Gastrocnemius medialis (tissue), 4 donors: ENCODE measurements around the gene TMPRSS13.

Experiments used
- POLR2A ChIP-seq, 2 donors: fragments of 450-650 bp; IDR thresholded peaks; one replicate each; pipeline ENCODE4 v1.6.1; 2017; ENCODE audit warnings: antibody characterized with exemption in 2 of 2, mild to moderate bottlenecking in 2 of 2, moderate library complexity in 2 of 2
- TF ChIP-seq, protein P1 (sequence below), 5 experiments: fragments of 450-650 bp in 3 of 5; fragments of 200-600 bp in 2 of 5; sonication (generic) in 2 of 5; IDR thresholded peaks in 4 of 5; conservative IDR thresholded peaks in 1 of 5; 1 replicate in 4 of 5; 2 replicates in 1 of 5; pipeline ENCODE4 v1.5.1; 2016 to 2019; ENCODE audit warnings: antibody characterized with exemption in 5 of 5, mild to moderate bottlenecking in 3 of 5, moderate library complexity in 3 of 5

DNA sequence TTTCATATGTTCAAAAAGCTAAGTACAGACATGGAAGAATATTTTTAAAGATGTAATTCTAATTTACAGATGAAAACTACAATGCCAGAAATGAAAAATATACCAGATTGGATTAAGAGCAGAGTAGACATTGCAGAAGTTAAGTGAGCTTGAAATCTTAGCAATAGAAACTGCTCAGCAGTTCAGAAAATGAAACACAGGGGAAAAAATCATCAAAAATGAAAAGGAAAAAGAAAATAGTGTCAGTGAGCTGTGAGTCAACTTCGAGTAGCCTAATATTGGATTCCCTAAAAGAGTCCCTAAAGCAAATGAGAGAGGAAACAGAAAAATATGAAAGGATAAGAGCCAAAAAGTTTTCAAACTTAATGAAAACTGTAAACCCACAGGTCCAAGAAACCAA, 31.2 kb upstream of the TMPRSS13 start:
- TF ChIP-seq, protein P1, sequence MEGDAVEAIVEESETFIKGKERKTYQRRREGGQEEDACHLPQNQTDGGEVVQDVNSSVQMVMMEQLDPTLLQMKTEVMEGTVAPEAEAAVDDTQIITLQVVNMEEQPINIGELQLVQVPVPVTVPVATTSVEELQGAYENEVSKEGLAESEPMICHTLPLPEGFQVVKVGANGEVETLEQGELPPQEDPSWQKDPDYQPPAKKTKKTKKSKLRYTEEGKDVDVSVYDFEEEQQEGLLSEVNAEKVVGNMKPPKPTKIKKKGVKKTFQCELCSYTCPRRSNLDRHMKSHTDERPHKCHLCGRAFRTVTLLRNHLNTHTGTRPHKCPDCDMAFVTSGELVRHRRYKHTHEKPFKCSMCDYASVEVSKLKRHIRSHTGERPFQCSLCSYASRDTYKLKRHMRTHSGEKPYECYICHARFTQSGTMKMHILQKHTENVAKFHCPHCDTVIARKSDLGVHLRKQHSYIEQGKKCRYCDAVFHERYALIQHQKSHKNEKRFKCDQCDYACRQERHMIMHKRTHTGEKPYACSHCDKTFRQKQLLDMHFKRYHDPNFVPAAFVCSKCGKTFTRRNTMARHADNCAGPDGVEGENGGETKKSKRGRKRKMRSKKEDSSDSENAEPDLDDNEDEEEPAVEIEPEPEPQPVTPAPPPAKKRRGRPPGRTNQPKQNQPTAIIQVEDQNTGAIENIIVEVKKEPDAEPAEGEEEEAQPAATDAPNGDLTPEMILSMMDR (IDR thresholded peaks at IDR 0.05 in 4 of 5, conservative IDR thresholded peaks at IDR 0.05 in 1 of 5), result no peak
- TF ChIP-seq POLR2A (IDR thresholded peaks at IDR 0.05), result no peak
